ENCODE results near the gene ZDHHC3.

DNA sequence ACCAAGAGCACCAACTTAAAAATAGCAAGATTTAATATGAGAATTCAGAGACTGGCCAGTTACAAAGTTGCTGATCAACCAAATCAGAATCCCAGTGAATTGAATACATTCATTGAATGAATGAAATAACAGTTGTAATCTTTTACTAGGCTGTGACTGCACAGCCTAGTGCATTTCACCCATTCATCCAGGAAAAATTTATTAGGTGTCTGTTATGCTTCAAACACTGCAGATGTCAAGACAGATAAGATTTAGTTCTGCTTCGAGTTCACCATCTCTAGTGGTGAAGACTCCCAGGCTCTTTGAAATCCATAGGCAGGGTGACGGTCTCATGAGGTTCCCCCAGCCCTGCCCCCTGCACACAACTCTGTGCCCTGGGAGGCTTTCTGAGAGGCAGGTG lies 72.7 kb downstream of the ZDHHC3 start:
- TF ChIP-seq, protein P1, sequence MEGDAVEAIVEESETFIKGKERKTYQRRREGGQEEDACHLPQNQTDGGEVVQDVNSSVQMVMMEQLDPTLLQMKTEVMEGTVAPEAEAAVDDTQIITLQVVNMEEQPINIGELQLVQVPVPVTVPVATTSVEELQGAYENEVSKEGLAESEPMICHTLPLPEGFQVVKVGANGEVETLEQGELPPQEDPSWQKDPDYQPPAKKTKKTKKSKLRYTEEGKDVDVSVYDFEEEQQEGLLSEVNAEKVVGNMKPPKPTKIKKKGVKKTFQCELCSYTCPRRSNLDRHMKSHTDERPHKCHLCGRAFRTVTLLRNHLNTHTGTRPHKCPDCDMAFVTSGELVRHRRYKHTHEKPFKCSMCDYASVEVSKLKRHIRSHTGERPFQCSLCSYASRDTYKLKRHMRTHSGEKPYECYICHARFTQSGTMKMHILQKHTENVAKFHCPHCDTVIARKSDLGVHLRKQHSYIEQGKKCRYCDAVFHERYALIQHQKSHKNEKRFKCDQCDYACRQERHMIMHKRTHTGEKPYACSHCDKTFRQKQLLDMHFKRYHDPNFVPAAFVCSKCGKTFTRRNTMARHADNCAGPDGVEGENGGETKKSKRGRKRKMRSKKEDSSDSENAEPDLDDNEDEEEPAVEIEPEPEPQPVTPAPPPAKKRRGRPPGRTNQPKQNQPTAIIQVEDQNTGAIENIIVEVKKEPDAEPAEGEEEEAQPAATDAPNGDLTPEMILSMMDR (IDR thresholded peaks at IDR 0.05; ENCODE audit: borderline replicate concordance, extremely low read depth, low read length, poor library complexity, severe bottlenecking) = no peak
- TF ChIP-seq EZH2 (IDR thresholded peaks at IDR 0.05; ENCODE audit: borderline replicate concordance, low read depth, low read length, severe bottlenecking) = no peak

Measured in DND-41 (cell line).